ENCODE measurements around the gene KRTAP5-6.
"Not testable (repeated sequence)": the region's sequence is repeated elsewhere in the genome, so short reads cannot be mapped to it uniquely, and the experiment has no call there.

Gene KRTAP5-6

DNA sequence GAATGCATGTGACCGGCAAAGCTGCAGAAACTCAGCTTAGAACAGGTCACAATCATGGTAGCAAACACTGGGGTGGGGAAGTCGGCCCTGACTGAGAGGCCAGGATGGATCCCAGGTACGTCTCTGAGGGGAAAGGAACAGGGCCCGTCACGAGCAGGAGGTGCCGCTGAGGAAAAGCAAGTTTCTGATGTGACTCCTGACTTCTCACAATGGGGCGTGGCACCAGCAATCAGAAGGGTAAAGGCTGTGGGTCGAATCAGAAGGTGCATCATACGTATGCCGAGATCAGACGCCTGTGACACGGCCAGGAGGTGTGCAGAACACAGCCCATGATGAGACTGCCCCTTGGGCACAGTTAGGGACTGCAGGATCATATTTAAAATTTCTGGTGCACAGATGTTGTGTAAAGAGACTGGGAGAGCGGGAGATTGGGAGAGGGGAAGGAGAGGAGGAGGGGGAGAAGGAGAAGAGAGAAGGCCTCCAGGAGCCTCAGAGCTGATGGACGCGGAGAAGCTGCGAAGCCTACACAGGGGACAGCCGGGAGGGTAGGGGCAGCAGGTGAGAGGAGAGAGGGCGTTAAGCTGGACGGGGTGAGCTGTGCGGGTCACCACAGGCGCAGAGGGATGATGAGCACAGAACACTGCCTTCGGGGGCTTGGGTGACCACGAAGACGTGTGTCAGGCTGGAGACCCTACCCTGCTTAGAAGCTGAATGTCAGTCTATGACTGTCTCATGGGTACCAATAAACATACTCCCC lies 36.7 kb upstream of the KRTAP5-6 start:
- Histone ChIP-seq H3K36me3 (ENCODE audit: control insufficient read depth in 1 of 2, insufficient read depth in 2 of 2, low read length in 2 of 2) (no peaks in the 10 kb centered on the region), H3K9ac (ENCODE audit: low read length) (no peak overlapping the region), H3K79me2 (ENCODE audit: control insufficient read depth, insufficient read depth, low read length, poor library complexity) (no peaks in the 10 kb centered on the region), H3K27ac (ENCODE audit: low read depth, low read length) (no peak overlapping the region), H2AFZ (ENCODE audit: insufficient read depth, low read length, poor library complexity) (no peak overlapping the region), H3K14ac (ENCODE audit: low read length) (no peak overlapping the region), H2BK5ac (ENCODE audit: low read depth, low read length, poor library complexity) (no peak overlapping the region), H3K9me3 (ENCODE audit: insufficient read depth, low read depth, low read length) (no peaks in the 10 kb centered on the region), H3K4ac (ENCODE audit: low read depth, low read length) (no peak overlapping the region), H3K4me2 (ENCODE audit: low read length) (no peak overlapping the region), H2BK12ac (ENCODE audit: low read length) (no peak overlapping the region), H4K12ac (ENCODE audit: low read depth, low read length) (no peak overlapping the region), H4K8ac (ENCODE audit: low read depth, low read length) (no peak overlapping the region), H2AK5ac (ENCODE audit: low read length) (no peak overlapping the region), H3K27me3 (ENCODE audit: insufficient read depth, low read length) (no peaks in the 10 kb centered on the region), H3K18ac (ENCODE audit: low read length) (no peak overlapping the region), H4K91ac (ENCODE audit: low read depth, low read length) (no peak overlapping the region), H2BK120ac (ENCODE audit: insufficient read depth, low read length, poor library complexity) (no peak overlapping the region), H3K23ac (ENCODE audit: low read length) (no peak overlapping the region), H3K4me3 (ENCODE audit: low read depth, low read length) (no peak overlapping the region), H3K4me1 (ENCODE audit: control insufficient read depth in 1 of 2, insufficient read depth in 2 of 2, low read length in 2 of 2) (no peaks in the 10 kb centered on the region), H3K79me1 (ENCODE audit: low read length) (no peaks in the 10 kb centered on the region)
- no peak for DNase-seq
- 100% methylated on average over 1 of the region's 24 CpGs for WGBS (ENCODE audit: extremely low coverage, insufficient coverage, insufficient read length)

DNA sequence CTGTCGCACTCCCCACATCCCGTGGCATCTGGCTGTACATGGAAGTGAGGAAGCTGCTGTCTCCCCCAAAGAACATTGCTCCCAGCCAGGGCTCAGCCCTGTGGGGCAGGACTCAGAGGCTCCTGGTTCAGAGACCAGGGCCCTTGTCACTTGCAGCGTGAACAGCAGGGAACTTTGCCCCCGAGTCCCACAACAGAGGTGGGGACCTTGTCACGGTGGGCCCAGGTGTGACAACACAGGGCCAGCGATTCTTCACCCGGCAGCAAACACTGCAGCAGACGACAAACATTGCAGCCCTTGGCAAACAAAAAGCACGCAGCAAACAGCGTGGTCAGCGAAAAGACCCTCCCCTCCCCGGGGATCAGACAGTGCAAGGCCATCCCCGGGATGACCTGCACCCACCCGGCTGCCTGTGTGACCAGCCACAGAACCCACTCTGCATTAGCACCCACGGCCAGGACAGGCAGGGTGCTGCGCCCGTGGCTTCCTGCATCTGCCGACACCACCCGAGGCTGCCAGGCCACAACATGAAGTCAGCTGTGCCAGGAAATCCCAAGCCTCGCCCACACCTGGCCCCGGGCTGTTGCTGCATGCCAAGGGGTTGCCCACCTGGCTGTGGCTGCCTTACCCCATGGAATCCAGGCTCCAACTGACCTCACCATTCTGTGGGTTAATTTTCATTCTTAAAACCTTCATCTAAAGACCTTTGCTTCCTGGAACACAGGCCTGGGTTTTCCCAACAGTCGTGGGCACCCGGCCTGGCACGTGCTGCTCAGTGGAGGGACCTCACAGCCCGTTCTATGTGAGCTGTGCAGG lies 35.3 kb upstream of the KRTAP5-6 start:
- H3K27me3 ChIP-seq (ENCODE audit: insufficient read depth, low read length); H2AK5ac ChIP-seq (ENCODE audit: low read length); H3K18ac ChIP-seq (ENCODE audit: low read length); H4K12ac ChIP-seq (ENCODE audit: low read depth, low read length); H3K4ac ChIP-seq (ENCODE audit: low read depth, low read length); H3K36me3 ChIP-seq (ENCODE audit: control insufficient read depth in 1 of 2, insufficient read depth in 2 of 2, low read length in 2 of 2); H2BK120ac ChIP-seq (ENCODE audit: insufficient read depth, low read length, poor library complexity); H3K9me3 ChIP-seq (ENCODE audit: insufficient read depth, low read depth, low read length); H3K4me1 ChIP-seq (ENCODE audit: control insufficient read depth in 1 of 2, insufficient read depth in 2 of 2, low read length in 2 of 2); H3K9ac ChIP-seq (ENCODE audit: low read length); H3K14ac ChIP-seq (ENCODE audit: low read length); H4K8ac ChIP-seq (ENCODE audit: low read depth, low read length); H4K91ac ChIP-seq (ENCODE audit: low read depth, low read length); H2AFZ ChIP-seq (ENCODE audit: insufficient read depth, low read length, poor library complexity); H3K23ac ChIP-seq (ENCODE audit: low read length); H3K4me3 ChIP-seq (ENCODE audit: low read depth, low read length); DNase-seq; H3K79me2 ChIP-seq (ENCODE audit: control insufficient read depth, insufficient read depth, low read length, poor library complexity); H2BK12ac ChIP-seq (ENCODE audit: low read length); H3K4me2 ChIP-seq (ENCODE audit: low read length); H2BK5ac ChIP-seq (ENCODE audit: low read depth, low read length, poor library complexity); H3K27ac ChIP-seq (ENCODE audit: low read depth, low read length); H3K79me1 ChIP-seq (ENCODE audit: low read length): not testable (repeated sequence)
- no CpG with 5 or more reads among the region's 25 CpGs for WGBS (ENCODE audit: extremely low coverage, insufficient coverage, insufficient read length)

DNA sequence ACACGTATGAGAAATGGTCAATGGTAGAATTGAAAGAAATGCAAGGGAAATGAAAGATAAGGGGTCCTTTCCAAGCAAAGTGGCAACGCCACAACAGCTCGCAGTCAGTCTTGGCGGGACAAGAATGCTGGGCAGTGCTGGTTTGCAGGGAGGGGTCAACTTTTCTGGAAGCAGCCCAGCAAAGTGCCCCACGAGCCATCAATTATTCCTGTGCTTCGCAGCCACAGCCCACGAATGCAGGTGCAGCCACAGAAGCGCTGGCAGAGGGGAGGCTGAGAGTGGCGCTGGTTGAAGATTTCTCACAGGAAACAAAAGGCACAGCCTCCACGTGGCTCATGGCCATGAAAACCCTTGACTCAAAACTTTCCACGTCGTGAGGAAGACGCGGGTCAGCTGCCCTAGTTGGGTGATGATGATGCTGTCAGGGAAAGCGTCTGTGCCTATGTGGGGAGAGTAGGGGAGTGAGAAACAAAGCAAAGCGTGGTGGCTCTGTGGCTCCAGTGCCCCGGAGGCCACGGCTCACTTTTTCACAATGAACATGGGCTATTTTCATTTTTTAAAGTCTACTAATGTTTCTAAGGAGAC lies 34.2 kb upstream of the KRTAP5-6 start:
- WGBS (ENCODE audit: extremely low coverage, insufficient coverage, insufficient read length): no CpG with 5 or more reads among the region's 18 CpGs
- DNase-seq; H2AFZ ChIP-seq (ENCODE audit: insufficient read depth, low read length, poor library complexity): not testable (repeated sequence)

DNA sequence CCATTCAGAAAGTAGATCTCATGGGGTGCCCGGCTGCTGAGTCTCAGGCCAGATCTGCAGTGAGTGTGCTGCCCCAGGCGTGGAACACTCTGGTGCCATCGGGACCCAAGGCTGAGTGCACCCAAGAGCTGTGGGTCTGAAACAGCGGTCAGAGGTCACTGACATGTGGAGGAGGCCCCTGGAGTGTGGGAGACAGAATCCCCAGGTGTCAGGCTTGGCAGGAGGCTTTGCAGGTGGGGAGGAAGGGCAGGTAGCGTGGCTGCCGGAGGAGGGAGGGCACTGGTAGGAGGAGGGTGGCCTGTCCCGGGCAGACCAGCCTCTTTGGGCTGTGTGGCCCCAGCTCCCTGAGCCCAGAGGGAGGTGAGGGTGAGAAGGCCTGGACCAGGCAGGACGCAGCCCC lies 31.7 kb upstream of the KRTAP5-6 start:
- Histone ChIP-seq H2AFZ (ENCODE audit: insufficient read depth, low read length, poor library complexity) (no peak overlapping the region), H3K4me2 (ENCODE audit: low read length) (no peak overlapping the region), H3K4ac (ENCODE audit: low read depth, low read length) (no peak overlapping the region), H3K79me1 (ENCODE audit: low read length) (no peaks in the 10 kb centered on the region), H3K9me3 (ENCODE audit: insufficient read depth, low read depth, low read length) (peaks cover 2% of the 10 kb centered on the region), H4K12ac (ENCODE audit: low read depth, low read length) (no peak overlapping the region), H3K27me3 (ENCODE audit: insufficient read depth, low read length) (no peaks in the 10 kb centered on the region), H4K8ac (ENCODE audit: low read depth, low read length) (no peak overlapping the region), H3K23ac (ENCODE audit: low read length) (no peak overlapping the region), H3K14ac (ENCODE audit: low read length) (no peak overlapping the region), H2BK12ac (ENCODE audit: low read length) (no peak overlapping the region), H3K4me3 (ENCODE audit: low read depth, low read length) (no peak overlapping the region), H3K27ac (ENCODE audit: low read depth, low read length) (no peak overlapping the region), H2BK120ac (ENCODE audit: insufficient read depth, low read length, poor library complexity) (no peak overlapping the region), H3K36me3 (ENCODE audit: control insufficient read depth in 1 of 2, insufficient read depth in 2 of 2, low read length in 2 of 2) (no peaks in the 10 kb centered on the region), H3K18ac (ENCODE audit: low read length) (no peak overlapping the region), H4K91ac (ENCODE audit: low read depth, low read length) (no peak overlapping the region), H2AK5ac (ENCODE audit: low read length) (no peak overlapping the region), H3K4me1 (ENCODE audit: control insufficient read depth in 1 of 2, insufficient read depth in 2 of 2, low read length in 2 of 2) (no peaks in the 10 kb centered on the region), H2BK5ac (ENCODE audit: low read depth, low read length, poor library complexity) (no peak overlapping the region), H3K9ac (ENCODE audit: low read length) (no peak overlapping the region), H3K79me2 (ENCODE audit: control insufficient read depth, insufficient read depth, low read length, poor library complexity) (no peaks in the 10 kb centered on the region)
- no peak for DNase-seq
- no CpG with 5 or more reads among the region's 8 CpGs for WGBS (ENCODE audit: extremely low coverage, insufficient coverage, insufficient read length)

More for the DNA sequence above, 34.2 kb upstream of the KRTAP5-6 start:
- H3K79me1 ChIP-seq (ENCODE audit: low read length); H3K27me3 ChIP-seq (ENCODE audit: insufficient read depth, low read length); H3K79me2 ChIP-seq (ENCODE audit: control insufficient read depth, insufficient read depth, low read length, poor library complexity); H2BK120ac ChIP-seq (ENCODE audit: insufficient read depth, low read length, poor library complexity); H3K27ac ChIP-seq (ENCODE audit: low read depth, low read length); H3K14ac ChIP-seq (ENCODE audit: low read length); H3K9me3 ChIP-seq (ENCODE audit: insufficient read depth, low read depth, low read length); H3K36me3 ChIP-seq (ENCODE audit: control insufficient read depth in 1 of 2, insufficient read depth in 2 of 2, low read length in 2 of 2); H3K23ac ChIP-seq (ENCODE audit: low read length); H2AK5ac ChIP-seq (ENCODE audit: low read length); H4K12ac ChIP-seq (ENCODE audit: low read depth, low read length); H3K9ac ChIP-seq (ENCODE audit: low read length); H2BK12ac ChIP-seq (ENCODE audit: low read length); H3K4me2 ChIP-seq (ENCODE audit: low read length); H3K4me1 ChIP-seq (ENCODE audit: control insufficient read depth in 1 of 2, insufficient read depth in 2 of 2, low read length in 2 of 2); H2BK5ac ChIP-seq (ENCODE audit: low read depth, low read length, poor library complexity); H3K4ac ChIP-seq (ENCODE audit: low read depth, low read length); H4K8ac ChIP-seq (ENCODE audit: low read depth, low read length); H4K91ac ChIP-seq (ENCODE audit: low read depth, low read length); H3K4me3 ChIP-seq (ENCODE audit: low read depth, low read length); H3K18ac ChIP-seq (ENCODE audit: low read length): not testable (repeated sequence)
